Vagina (tissue), 2 donors: Measurements from ENCODE around the gene THSD7A. TPM values are rescaled to one million over a fixed set of nuclear protein-coding genes. Genes with fewer than 3 reads are reported as not detected.

Experiments
- DNase-seq, 2 donors: peaks; one replicate each; pipeline ENCODE4 v3.0.0-alpha.2; 2017; ENCODE audit errors: extremely low spot score in 2 of 2
- H3K27ac ChIP-seq: fragments of 200-600 bp; sonication (generic); one replicate; pipeline ENCODE4 v1.5.1; 2019
- H3K27me3 ChIP-seq: fragments of 200-600 bp; sonication (generic); one replicate; pipeline ENCODE4 v1.5.1; 2019
- H3K36me3 ChIP-seq, 2 donors: fragments of 200-600 bp; sonication (generic); one replicate each; pipeline ENCODE4 v1.5.1; 2017 to 2019
- H3K4me1 ChIP-seq: fragments of 200-600 bp; sonication (generic); one replicate; pipeline ENCODE4 v1.5.1; 2019
- H3K4me3 ChIP-seq, 2 donors: fragments of 200-600 bp; sonication (generic); 1 replicate in 1 of 2; 2 replicates in 1 of 2; pipeline ENCODE4 v1.5.1; 2016 to 2019
- H3K9me3 ChIP-seq: fragments of 200-600 bp; sonication (generic); one replicate; pipeline ENCODE4 v1.5.1; 2019
- CTCF ChIP-seq, 3 experiments: fragments of 450-650 bp in 2 of 3; fragments of 200-600 bp in 1 of 3; sonication (generic) in 1 of 3; IDR thresholded peaks; one replicate each; pipeline ENCODE4 v1.5.1; 2017 to 2019; ENCODE audit warnings: antibody characterized with exemption in 3 of 3, mild to moderate bottlenecking in 2 of 3, moderate library complexity in 2 of 3
- POLR2A ChIP-seq, 2 donors: fragments of 450-650 bp; IDR thresholded peaks; one replicate each; pipeline ENCODE4 v1.6.1; 2017; ENCODE audit warnings: antibody characterized with exemption in 2 of 2, mild to moderate bottlenecking in 2 of 2, moderate library complexity in 2 of 2
- POLR2AphosphoS5 ChIP-seq, 2 donors: sonication (generic); formaldehyde crosslinking; IDR thresholded peaks; one replicate each; pipeline ENCODE4 v1.9.0; 2017; ENCODE audit warnings: antibody characterized with exemption in 2 of 2, mild to moderate bottlenecking in 2 of 2, low read depth in 1 of 2; ENCODE audit not compliant: insufficient read depth in 1 of 2
- intact Hi-C: fragments of 100-400 bp; cut with DNase I; formaldehyde crosslinking; loops from one replicate; pipeline ENCODE4 v1.15.1; 2023
- total RNA-seq: library from RNA; depleted of rRNA; stranded (reverse); fragments of >200 nt; gene quantifications from one replicate; pipeline ENCODE4 v1.2.3, GENCODE V29; 2016

The THSD7A gene
- total RNA-seq, 1 donor from 2014 or later, result 9.3 TPM

GRCh38 chr7:11743548-11743947, 88.5 kb downstream of the THSD7A start:
- H3K36me3 ChIP-seq, result no peaks in the 10 kb centered on the region
- no peaks in the 10 kb centered on the region for H3K9me3 ChIP-seq
- H3K4me1 ChIP-seq, result no peaks in the 10 kb centered on the region
- intact Hi-C loops, result no loop called here
- no peaks in the 10 kb centered on the region for H3K27me3 ChIP-seq
- no peak for DNase-seq
- H3K27ac ChIP-seq, result no peak overlapping the region
- H3K4me3 ChIP-seq, result no peak overlapping the region
- TF ChIP-seq POLR2A (IDR thresholded peaks at IDR 0.05) (no peak), POLR2AphosphoS5 (IDR thresholded peaks at IDR 0.05; ENCODE audit: insufficient read depth in 1 of 2, low read depth in 1 of 2) (no peak), CTCF (IDR thresholded peaks at IDR 0.05) (no peak)

DNA sequence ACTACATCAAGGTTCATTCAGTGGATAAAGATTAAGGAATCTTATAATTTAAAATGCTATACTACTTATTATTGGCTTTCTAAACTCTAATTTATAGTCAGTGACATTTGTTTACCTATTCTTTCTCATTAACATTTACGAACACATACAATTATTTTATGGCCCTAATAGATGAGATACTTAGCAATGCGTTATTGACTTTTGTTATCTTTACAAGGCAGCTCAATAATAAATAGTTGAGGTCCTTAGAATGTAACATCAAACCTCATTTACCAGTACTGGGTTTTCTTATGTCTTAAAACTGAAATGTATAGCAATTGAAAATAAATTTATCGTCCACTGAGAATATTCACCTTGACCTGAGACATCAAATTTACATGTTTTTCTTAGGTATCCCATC, 89.0 kb downstream of the THSD7A start:
- H3K9me3 ChIP-seq, result no peaks in the 10 kb centered on the region
- H3K27me3 ChIP-seq, result no peaks in the 10 kb centered on the region
- H3K27ac ChIP-seq, result no peak overlapping the region
- H3K36me3 ChIP-seq, result no peaks in the 10 kb centered on the region
- no peak for DNase-seq
- TF ChIP-seq POLR2A (IDR thresholded peaks at IDR 0.05) (no peak), POLR2AphosphoS5 (IDR thresholded peaks at IDR 0.05; ENCODE audit: insufficient read depth in 1 of 2, low read depth in 1 of 2) (no peak), CTCF (IDR thresholded peaks at IDR 0.05) (no peak)
- H3K4me1 ChIP-seq, result no peaks in the 10 kb centered on the region
- no peak overlapping the region for H3K4me3 ChIP-seq
- intact Hi-C loops, result no loop called here

DNA sequence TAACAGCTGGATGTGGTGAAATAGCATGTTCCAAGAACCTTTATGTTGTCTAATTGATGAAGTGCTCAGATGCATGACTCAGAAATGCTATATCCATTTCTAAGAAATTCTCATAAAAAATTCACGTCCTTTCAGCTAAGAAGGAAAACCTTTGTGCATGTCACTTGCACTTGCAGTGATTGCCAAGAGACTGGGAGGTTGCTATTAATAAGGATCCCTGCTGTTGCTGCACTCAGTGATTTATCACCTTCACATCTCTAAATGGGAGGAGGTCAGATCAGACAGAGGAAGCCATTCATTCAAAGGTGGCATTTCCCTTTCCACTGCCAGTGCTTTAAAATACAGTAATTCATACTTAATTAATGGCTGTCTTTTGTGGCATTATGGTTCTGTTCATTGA, 89.5 kb downstream of the THSD7A start:
- H3K4me1 ChIP-seq, result no peaks in the 10 kb centered on the region
- no peaks in the 10 kb centered on the region for H3K27me3 ChIP-seq
- intact Hi-C loops, result no loop called here
- no peaks in the 10 kb centered on the region for H3K9me3 ChIP-seq
- TF ChIP-seq POLR2A (IDR thresholded peaks at IDR 0.05) (no peak), POLR2AphosphoS5 (IDR thresholded peaks at IDR 0.05; ENCODE audit: insufficient read depth in 1 of 2, low read depth in 1 of 2) (no peak), CTCF (IDR thresholded peaks at IDR 0.05) (no peak)
- H3K36me3 ChIP-seq, result no peaks in the 10 kb centered on the region
- H3K4me3 ChIP-seq, result no peak overlapping the region
- DNase-seq, result no peak
- no peak overlapping the region for H3K27ac ChIP-seq

GRCh38 chr7:11737723-11738122, 94.3 kb downstream of the THSD7A start:
- TF ChIP-seq POLR2AphosphoS5 (IDR thresholded peaks at IDR 0.05; ENCODE audit: insufficient read depth in 1 of 2, low read depth in 1 of 2) (no peak), CTCF (IDR thresholded peaks at IDR 0.05) (no peak), POLR2A (IDR thresholded peaks at IDR 0.05) (no peak)
- no peaks in the 10 kb centered on the region for H3K4me1 ChIP-seq
- no peaks in the 10 kb centered on the region for H3K36me3 ChIP-seq
- intact Hi-C loops, result no loop called here
- H3K27me3 ChIP-seq, result no peaks in the 10 kb centered on the region
- H3K4me3 ChIP-seq, result no peak overlapping the region
- no peak overlapping the region for H3K27ac ChIP-seq
- no peaks in the 10 kb centered on the region for H3K9me3 ChIP-seq
- no peak for DNase-seq

DNA sequence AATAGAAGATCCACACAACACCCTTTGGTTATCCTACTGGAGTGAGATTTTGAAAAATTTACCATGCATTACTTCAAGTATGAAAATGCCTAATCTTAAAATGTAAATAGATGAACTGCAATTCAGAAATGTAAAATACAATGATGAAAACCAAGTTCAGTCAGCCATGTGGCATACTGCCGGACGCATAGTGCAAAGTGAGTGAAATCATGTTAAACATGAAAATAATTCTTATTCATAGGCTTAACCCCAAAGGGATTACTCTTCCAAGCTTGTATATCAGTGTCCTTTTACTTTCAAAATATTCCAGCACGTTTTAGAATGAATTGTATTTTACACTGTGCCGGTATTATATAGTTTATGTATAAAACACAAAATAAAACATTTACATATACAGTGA, 99.8 kb downstream of the THSD7A start:
- no peak for TF ChIP-seq CTCF (IDR thresholded peaks at IDR 0.05)
- no peak for TF ChIP-seq POLR2AphosphoS5 (IDR thresholded peaks at IDR 0.05; ENCODE audit: insufficient read depth in 1 of 2, low read depth in 1 of 2)
- TF ChIP-seq POLR2A (IDR thresholded peaks at IDR 0.05), result no peak
- Histone ChIP-seq H3K27me3 (no peaks in the 10 kb centered on the region), H3K27ac (no peak overlapping the region), H3K36me3 (no peaks in the 10 kb centered on the region), H3K4me3 (no peak overlapping the region), H3K9me3 (no peaks in the 10 kb centered on the region), H3K4me1 (peaks cover 4% of the 10 kb centered on the region)
- intact Hi-C loops, result no loop called here
- no peak for DNase-seq
